ENCODE results near the gene EFHB. TPM values are rescaled to one million over a fixed set of nuclear protein-coding genes. Genes with fewer than 3 reads are reported as not detected.

The EFHB gene
- total RNA-seq, 1 experiment from 2014 or later = 1.9 TPM

DNA sequence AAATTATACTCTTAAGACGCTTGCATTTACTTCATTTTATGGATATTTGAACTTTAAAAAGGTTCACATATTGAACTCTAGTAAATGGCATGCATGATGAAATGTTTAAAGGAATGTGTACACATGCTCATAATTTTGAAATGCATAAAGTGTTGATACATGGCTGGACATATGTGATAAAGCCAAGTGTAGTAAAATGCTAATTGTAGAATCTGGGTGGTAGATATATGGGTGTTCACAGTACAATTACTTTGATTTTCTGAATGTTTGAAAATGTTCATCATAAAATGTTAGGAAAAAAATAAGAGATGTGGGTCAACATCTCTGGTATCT is 4.2 kb upstream of the EFHB start:
- Mint-ChIP-seq H3K36me3 (ENCODE audit: insufficient read depth in 1 of 3, low read depth in 3 of 3) (peaks cover 0 to 10% (median 0%) of the 10 kb centered on the region in 3 experiments; a peak in 4 of 7 replicates), H3K9me3 (peaks cover 5 to 14% of the 10 kb centered on the region in 2 experiments; a peak in 4 of 5 replicates), H3K4me3 (no peak overlapping the region), H3K27me3 (ENCODE audit: low read depth) (peaks cover 3% of the 10 kb centered on the region; the same call in 1 of the 2 replicates), H3K27ac (no peak overlapping the region), H3K4me1 (peaks cover 9 to 10% of the 10 kb centered on the region in 2 experiments)
- Histone ChIP-seq H3K23ac (ENCODE audit: insufficient read length, low read depth, low read length) (no peak overlapping the region), H4K20me1 (ENCODE audit: control insufficient read depth, insufficient read depth, insufficient read length) (no peaks in the 10 kb centered on the region), H4K91ac (ENCODE audit: insufficient read length, low read depth, low read length) (no peak overlapping the region), H4K8ac (replicated peaks; ENCODE audit: insufficient read length, low read depth, low read length) (no peak overlapping the region), H3T11ph (ENCODE audit: low read length) (no peak overlapping the region), H3K9ac (ENCODE audit: extremely low read depth, insufficient read length, low read length) (no peak overlapping the region), H3K4me1 (ENCODE audit: insufficient read depth, low read length) (no peaks in the 10 kb centered on the region; the same call in 1 of the 2 replicates), H4K5ac (ENCODE audit: insufficient read length, low read depth, low read length) (no peak overlapping the region), H2BK5ac (ENCODE audit: insufficient read length, low read length) (no peak overlapping the region), H3K79me2 (ENCODE audit: insufficient read depth, low read length) (no peaks in the 10 kb centered on the region), H3K4me2 (ENCODE audit: insufficient read depth, insufficient read length, low read length) (no peak overlapping the region), H3K23me2 (ENCODE audit: insufficient read length, low read depth, low read length, poor library complexity, severe bottlenecking) (no peaks in the 10 kb centered on the region), H3K79me1 (ENCODE audit: insufficient read depth, low read depth, low read length, poor library complexity, severe bottlenecking) (no peaks in the 10 kb centered on the region), H3K9me3 (ENCODE audit: control insufficient read depth, low read depth, low read length) (no peaks in the 10 kb centered on the region), H3K27me3 (ENCODE audit: insufficient read depth, low read length) (no peaks in the 10 kb centered on the region), H3K27ac (ENCODE audit: insufficient read length, low read depth, low read length) (no peak overlapping the region), H3K14ac (ENCODE audit: insufficient read depth, low read length) (no peak overlapping the region), H2BK15ac (ENCODE audit: low read depth, low read length) (no peak overlapping the region), H2BK20ac (ENCODE audit: low read depth, low read length, poor library complexity, severe bottlenecking) (no peak overlapping the region), H2AFZ (ENCODE audit: low read length) (no peak overlapping the region), H3K56ac (ENCODE audit: insufficient read length, low read depth, low read length) (no peak overlapping the region), H2BK120ac (ENCODE audit: low read depth, low read length, poor library complexity, severe bottlenecking) (no peak overlapping the region), H2BK12ac (ENCODE audit: insufficient read length, low read depth, low read length) (no peak overlapping the region), H3K4ac (ENCODE audit: low read depth, low read length) (no peak overlapping the region), H2AK5ac (ENCODE audit: insufficient read length, low read length) (no peak overlapping the region), H3K18ac (ENCODE audit: insufficient read length, low read depth, low read length) (no peak overlapping the region)
- DNase-seq = no peak
- WGBS (ENCODE audit: extremely low coverage, insufficient read length, low lambda C conversion rate) = no CpG with 5 or more reads among the region's 1 CpG
- TF ChIP-seq, protein P1, sequence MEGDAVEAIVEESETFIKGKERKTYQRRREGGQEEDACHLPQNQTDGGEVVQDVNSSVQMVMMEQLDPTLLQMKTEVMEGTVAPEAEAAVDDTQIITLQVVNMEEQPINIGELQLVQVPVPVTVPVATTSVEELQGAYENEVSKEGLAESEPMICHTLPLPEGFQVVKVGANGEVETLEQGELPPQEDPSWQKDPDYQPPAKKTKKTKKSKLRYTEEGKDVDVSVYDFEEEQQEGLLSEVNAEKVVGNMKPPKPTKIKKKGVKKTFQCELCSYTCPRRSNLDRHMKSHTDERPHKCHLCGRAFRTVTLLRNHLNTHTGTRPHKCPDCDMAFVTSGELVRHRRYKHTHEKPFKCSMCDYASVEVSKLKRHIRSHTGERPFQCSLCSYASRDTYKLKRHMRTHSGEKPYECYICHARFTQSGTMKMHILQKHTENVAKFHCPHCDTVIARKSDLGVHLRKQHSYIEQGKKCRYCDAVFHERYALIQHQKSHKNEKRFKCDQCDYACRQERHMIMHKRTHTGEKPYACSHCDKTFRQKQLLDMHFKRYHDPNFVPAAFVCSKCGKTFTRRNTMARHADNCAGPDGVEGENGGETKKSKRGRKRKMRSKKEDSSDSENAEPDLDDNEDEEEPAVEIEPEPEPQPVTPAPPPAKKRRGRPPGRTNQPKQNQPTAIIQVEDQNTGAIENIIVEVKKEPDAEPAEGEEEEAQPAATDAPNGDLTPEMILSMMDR (conservative IDR thresholded peaks at IDR 0.05) = no peak
